ENCODE data around the gene C17orf107. TPM values are rescaled to one million over a fixed set of nuclear protein-coding genes. Genes with fewer than 3 reads are reported as not detected.

C17orf107 gene
- total RNA-seq (2022): 2.1 and 3.2 TPM in 2 replicates
- Bru-seq, nascent RNA: percentile 41 among the genes with signal in this experiment
- percentile 52 among the genes with signal in this experiment for BruChase-seq, experiment 1, labeled RNA remaining after a 6-hour chase
- percentile 48 among the genes with signal in this experiment for BruChase-seq, experiment 2, labeled RNA remaining after a 2-hour chase
- long read RNA-seq: 0 reads

DNA sequence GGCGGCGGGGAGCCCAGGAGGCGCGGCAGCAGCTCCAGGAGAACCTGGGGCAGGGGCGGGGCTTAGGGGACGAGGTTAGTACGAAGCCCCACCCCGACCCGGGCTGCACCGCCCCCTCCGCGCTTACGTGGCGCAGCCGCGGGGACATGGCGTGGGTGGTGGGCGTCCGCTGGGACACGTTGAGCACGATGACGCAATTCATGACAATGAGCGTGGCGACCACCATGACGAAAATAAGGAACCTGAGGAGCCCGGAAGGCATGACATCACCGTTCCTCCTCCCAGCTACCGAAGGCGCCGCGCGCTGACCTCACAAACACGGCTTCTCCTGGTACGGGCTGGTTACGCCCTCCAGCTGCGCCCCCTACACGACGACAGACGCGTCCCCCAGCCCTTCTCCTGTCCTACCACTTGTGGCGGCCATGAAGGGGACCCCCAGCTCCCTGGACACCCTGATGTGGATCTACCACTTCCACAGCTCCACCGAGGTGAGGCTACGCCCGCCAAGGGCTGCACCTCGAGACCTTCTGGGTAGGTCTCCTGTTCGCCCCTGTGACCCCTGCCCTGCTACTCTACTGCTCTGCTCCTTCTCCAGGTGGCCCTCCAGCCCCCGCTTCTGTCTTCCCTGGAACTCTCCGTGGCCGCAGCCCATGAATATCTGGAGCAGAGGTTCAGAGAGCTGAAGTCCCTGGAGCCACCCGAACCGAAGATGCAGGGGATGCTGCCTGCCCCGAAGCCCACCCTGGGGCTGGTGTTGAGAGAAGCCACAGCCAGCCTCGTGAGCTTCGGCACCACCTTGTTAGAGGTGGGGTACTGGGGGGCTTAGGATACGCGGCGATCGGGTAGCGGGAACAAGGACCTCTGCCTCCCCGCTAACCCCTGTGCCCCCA, at the start of gene C17orf107:
Gene C17orf107, plus strand, starts transcription at position 196 of the 890 bp plus-strand sequence. Its CDS starts 227 bp downstream, at position 423.
- Mint-ChIP-seq H3K4me3 (ENCODE audit: low read depth, unreplicated experiment) (no peak within 1 kb of the TSS), H3K27me3 (ENCODE audit: unreplicated experiment) (no peaks in the 10 kb centered on the region), H3K9me3 (ENCODE audit: low read depth, unreplicated experiment) (no peaks in the 10 kb centered on the region), H3K36me3 (ENCODE audit: insufficient read depth, unreplicated experiment) (peaks cover 30% of the 10 kb centered on the region), H3K27ac (ENCODE audit: unreplicated experiment) (peak within 1 kb of the TSS; percentile 47), H3K4me1 (ENCODE audit: low read depth, unreplicated experiment) (peaks cover 14% of the 10 kb centered on the region)
- no peak for DNase-seq
- CTCF ChIA-PET: interaction anchor here (0.5 to 0.8 kb wide), 2 partner anchors 109 to 873 kb away, joined by 3 to 5 read pairs; no protein-coding TSS in a partner anchor
- TF ChIP-seq CTCF (IDR thresholded peaks at IDR 0.05; ENCODE audit: unreplicated experiment): no peak
- no TSS peak for BruUV-seq (replicated peaks)
- intact Hi-C loops (cut with micrococcal nuclease; ENCODE audit: unreplicated experiment): loop anchor here (5.0 kb wide), 1 partner anchor 112 kb away; the partner anchor contains the start of genes GLTPD2 and VMO1

- TF ChIP-seq CTCF (IDR thresholded peaks at IDR 0.05; ENCODE audit: unreplicated experiment): no peak
- intact Hi-C loops (cut with micrococcal nuclease; ENCODE audit: unreplicated experiment): no loop called here
- Mint-ChIP-seq H3K4me1 (ENCODE audit: low read depth, unreplicated experiment) (peaks cover 60% of the 10 kb centered on the region), H3K36me3 (ENCODE audit: insufficient read depth, unreplicated experiment) (peaks cover 18% of the 10 kb centered on the region), H3K27me3 (ENCODE audit: unreplicated experiment) (no peaks in the 10 kb centered on the region), H3K27ac (ENCODE audit: unreplicated experiment) (peak overlapping the region; percentile 62), H3K9me3 (ENCODE audit: low read depth, unreplicated experiment) (no peaks in the 10 kb centered on the region), H3K4me3 (ENCODE audit: low read depth, unreplicated experiment) (peak overlapping the region; percentile 9)
- no peak for DNase-seq
- CTCF ChIA-PET: interaction anchor here (1.4 kb wide), 1 partner anchor 60 kb away, joined by 5 read pairs; no protein-coding TSS in a partner anchor
- BruUV-seq (replicated peaks): no TSS peak
These were observed 49.1 kb upstream of the C17orf107 start for GRCh38 chr17:4850246-4850645.

DNA sequence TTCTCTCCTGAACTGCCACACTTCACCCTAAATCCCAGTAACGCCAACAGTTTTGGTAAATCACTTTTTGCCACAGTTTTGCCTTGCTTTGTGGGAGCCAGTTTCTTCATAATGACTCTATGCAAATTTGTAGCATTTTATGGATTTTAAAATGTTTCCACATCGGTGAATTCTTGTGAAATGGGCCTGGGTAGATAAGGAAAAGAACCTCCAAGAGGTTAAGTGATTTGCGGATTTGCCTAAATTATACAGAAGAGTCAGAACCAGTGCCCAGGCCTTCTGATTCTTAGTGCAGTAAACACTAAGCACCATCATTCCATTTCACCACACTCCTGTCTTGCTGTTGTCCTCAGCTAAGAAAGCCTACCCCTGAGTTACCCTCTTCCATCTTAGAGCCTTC, 48.3 kb upstream of the C17orf107 start:
- peak overlapping the region; percentile 62 for H3K27ac Mint-ChIP-seq (ENCODE audit: unreplicated experiment)
- DNase-seq: no peak
- no peak overlapping the region for H3K4me3 Mint-ChIP-seq (ENCODE audit: low read depth, unreplicated experiment)
- H3K9me3 Mint-ChIP-seq (ENCODE audit: low read depth, unreplicated experiment): no peaks in the 10 kb centered on the region
- intact Hi-C loops (cut with micrococcal nuclease; ENCODE audit: unreplicated experiment): no loop called here
- H3K36me3 Mint-ChIP-seq (ENCODE audit: insufficient read depth, unreplicated experiment): peaks cover 16% of the 10 kb centered on the region
- no peak for TF ChIP-seq CTCF (IDR thresholded peaks at IDR 0.05; ENCODE audit: unreplicated experiment)
- BruUV-seq (replicated peaks): no TSS peak
- peaks cover 56% of the 10 kb centered on the region for H3K4me1 Mint-ChIP-seq (ENCODE audit: low read depth, unreplicated experiment)
- CTCF ChIA-PET: no interaction called here
- H3K27me3 Mint-ChIP-seq (ENCODE audit: unreplicated experiment): no peaks in the 10 kb centered on the region

DNA sequence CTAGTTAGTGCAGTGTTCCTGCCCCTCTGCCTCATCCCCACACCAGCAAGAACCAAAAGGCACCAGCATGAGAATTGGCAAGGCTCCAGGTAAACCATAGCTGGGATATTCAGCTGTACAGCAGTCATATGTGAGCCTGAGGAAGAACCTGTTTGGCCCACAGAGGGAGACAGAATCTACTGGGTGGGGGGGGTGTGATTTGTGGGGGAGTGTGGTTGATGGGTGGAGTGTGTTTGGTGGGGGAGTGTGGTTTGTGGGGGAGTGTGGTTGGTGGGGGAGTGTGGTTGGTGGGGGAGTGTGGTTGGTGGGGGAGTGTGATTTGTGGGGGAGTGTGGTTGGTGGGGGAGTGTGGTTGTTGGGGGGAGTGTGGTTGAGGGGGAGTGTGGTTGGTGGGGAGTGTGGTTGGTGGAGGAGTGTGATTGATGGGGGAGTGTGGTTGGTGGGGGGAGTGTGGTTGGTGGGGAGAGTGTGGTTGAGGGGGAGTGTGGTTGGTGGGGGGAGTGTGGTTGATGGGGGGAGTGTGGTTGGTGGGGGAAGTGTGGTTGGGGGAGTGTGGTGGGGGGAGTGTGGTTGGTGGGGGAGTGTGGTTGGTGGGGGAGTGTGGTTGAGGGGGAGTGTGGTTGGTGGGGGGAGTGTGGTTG, 46.6 kb upstream of the C17orf107 start:
- CTCF ChIA-PET: no interaction called here
- TF ChIP-seq CTCF (IDR thresholded peaks at IDR 0.05; ENCODE audit: unreplicated experiment): no peak
- Mint-ChIP-seq H3K27me3 (ENCODE audit: unreplicated experiment) (no peaks in the 10 kb centered on the region), H3K9me3 (ENCODE audit: low read depth, unreplicated experiment) (no peaks in the 10 kb centered on the region), H3K36me3 (ENCODE audit: insufficient read depth, unreplicated experiment) (peaks cover 16% of the 10 kb centered on the region), H3K27ac (ENCODE audit: unreplicated experiment) (peak overlapping the region; percentile 62), H3K4me3 (ENCODE audit: low read depth, unreplicated experiment) (no peak overlapping the region), H3K4me1 (ENCODE audit: low read depth, unreplicated experiment) (peaks cover 65% of the 10 kb centered on the region)
- DNase-seq: peak; percentile 25
- intact Hi-C loops (cut with micrococcal nuclease; ENCODE audit: unreplicated experiment): no loop called here
- BruUV-seq (replicated peaks): no TSS peak
